ENCODE results near the gene TNP1.
A peak's percentile ranks its signal among the peaks of the same experiment; 100 is the strongest.

The TNP1 gene

GRCh38 chr2:216855605-216856004, 4.3 kb downstream of the TNP1 start:
- no peaks in the 10 kb centered on the region for H4K20me1 ChIP-seq
- no peaks in the 10 kb centered on the region for H3K27me3 ChIP-seq
- H3K9ac ChIP-seq: no peak overlapping the region
- peak overlapping the region in 6 of 11 experiments; percentile 14 to 32 (median 20); a peak in 6 of 22 replicates for H3K4me2 ChIP-seq
- no peak for TF ChIP-seq Cebpa-rat (IDR thresholded peaks at IDR 0.05)
- no peak overlapping the region for H3K4me3 ChIP-seq
- H3K27ac ChIP-seq: no peak overlapping the region
- H3K9me3 ChIP-seq (replicated peaks in 1 of 11): 0 out of 22 replicates have a peak, but pooled peaks cover 0 to 5% (median 0%) of the 10 kb centered on the region in 11 experiments
- peaks cover 5 to 41% (median 13%) of the 10 kb centered on the region in 10 experiments; a peak in 17 of 20 replicates for H3K4me1 ChIP-seq
- H3K36me3 ChIP-seq: no peaks in the 10 kb centered on the region

- no peak overlapping the region for H3K9ac ChIP-seq
- no peak overlapping the region for H3K27ac ChIP-seq
- no peaks in the 10 kb centered on the region for H3K36me3 ChIP-seq
- peaks cover 5 to 41% (median 13%) of the 10 kb centered on the region in 10 experiments; a peak in 17 of 20 replicates for H3K4me1 ChIP-seq
- no peaks in the 10 kb centered on the region for H4K20me1 ChIP-seq
- H3K4me3 ChIP-seq: no peak overlapping the region
- TF ChIP-seq Cebpa-rat (IDR thresholded peaks at IDR 0.05): no peak
- H3K4me2 ChIP-seq: peak overlapping the region in 5 of 11 experiments; percentile 14 to 32 (median 19); a peak in 4 of 22 replicates
- 0 out of 22 replicates have a peak, but pooled peaks cover 0 to 5% (median 0%) of the 10 kb centered on the region in 11 experiments for H3K9me3 ChIP-seq (replicated peaks in 1 of 11)
- H3K27me3 ChIP-seq: no peaks in the 10 kb centered on the region
These were observed 4.8 kb downstream of the TNP1 start for GRCh38 chr2:216855079-216855478.

DNA sequence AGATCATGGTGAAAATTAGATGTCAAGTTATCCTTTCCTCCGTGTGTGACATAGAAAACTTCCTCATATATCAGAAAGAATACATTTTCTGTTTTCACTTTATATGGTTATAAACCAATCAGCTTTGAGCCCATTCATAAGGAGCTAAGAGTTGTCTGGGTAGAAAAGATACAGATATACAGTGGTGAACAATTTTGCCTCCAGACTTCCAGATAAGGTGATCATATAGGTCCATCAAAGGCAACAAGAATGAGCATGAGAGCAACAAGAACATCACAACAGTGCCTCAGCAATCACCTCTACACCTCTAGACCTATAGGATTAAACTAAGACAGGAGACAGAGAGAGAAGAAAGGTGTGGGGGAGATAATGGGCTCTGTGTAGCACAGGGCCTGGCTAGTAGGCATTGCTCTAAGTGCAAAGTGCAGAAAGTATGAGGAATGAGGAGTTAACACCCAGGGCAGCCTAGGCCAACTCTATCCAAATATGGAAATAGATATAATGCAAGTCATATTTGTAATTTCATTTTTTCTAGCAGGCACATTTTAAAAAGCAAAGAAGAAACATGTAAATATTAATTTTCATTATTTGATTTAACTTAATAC, 8.3 kb downstream of the TNP1 start:
- no peak overlapping the region for H3K4me3 ChIP-seq
- H3K27ac ChIP-seq: no peak overlapping the region
- no peaks in the 10 kb centered on the region for H3K36me3 ChIP-seq
- no peaks in the 10 kb centered on the region for H4K20me1 ChIP-seq
- no peak for TF ChIP-seq Cebpa-rat (IDR thresholded peaks at IDR 0.05)
- no peak overlapping the region for H3K4me2 ChIP-seq
- no peak overlapping the region for H3K9ac ChIP-seq
- H3K27me3 ChIP-seq: no peaks in the 10 kb centered on the region
- H3K9me3 ChIP-seq (replicated peaks in 1 of 11): 0 out of 22 replicates have a peak, but pooled peaks cover 0 to 5% (median 0%) of the 10 kb centered on the region in 11 experiments
- H3K4me1 ChIP-seq: peaks cover 0 to 15% (median 0%) of the 10 kb centered on the region in 10 experiments; a peak in 4 of 20 replicates

GRCh38 chr2:216850665-216851322, 9.1 kb downstream of the TNP1 start:
- TF ChIP-seq Cebpa-rat (IDR thresholded peaks at IDR 0.05): no peak
- no peaks in the 10 kb centered on the region for H3K36me3 ChIP-seq
- H3K9me3 ChIP-seq (replicated peaks in 1 of 11): 0 out of 22 replicates have a peak, but pooled peaks cover 0 to 5% (median 0%) of the 10 kb centered on the region in 11 experiments
- no peak overlapping the region for H3K4me2 ChIP-seq
- H3K4me3 ChIP-seq: no peak overlapping the region
- peaks cover 0 to 7% (median 0%) of the 10 kb centered on the region in 10 experiments; a peak in 4 of 20 replicates for H3K4me1 ChIP-seq
- H3K27ac ChIP-seq: no peak overlapping the region
- H3K27me3 ChIP-seq: no peaks in the 10 kb centered on the region
- H4K20me1 ChIP-seq: no peaks in the 10 kb centered on the region
- H3K9ac ChIP-seq: no peak overlapping the region

- H3K4me3 ChIP-seq: no peak overlapping the region
- H3K9me3 ChIP-seq (replicated peaks in 1 of 11): no peaks in the 10 kb centered on the region
- no peak overlapping the region for H3K9ac ChIP-seq
- no peak for TF ChIP-seq Cebpa-rat (IDR thresholded peaks at IDR 0.05)
- no peaks in the 10 kb centered on the region for H4K20me1 ChIP-seq
- H3K4me1 ChIP-seq: no peaks in the 10 kb centered on the region
- H3K36me3 ChIP-seq: no peaks in the 10 kb centered on the region
- H3K4me2 ChIP-seq: no peak overlapping the region
- no peak overlapping the region for H3K27ac ChIP-seq
- no peaks in the 10 kb centered on the region for H3K27me3 ChIP-seq
These were observed 9.9 kb downstream of the TNP1 start for GRCh38 chr2:216849987-216850386.

DNA sequence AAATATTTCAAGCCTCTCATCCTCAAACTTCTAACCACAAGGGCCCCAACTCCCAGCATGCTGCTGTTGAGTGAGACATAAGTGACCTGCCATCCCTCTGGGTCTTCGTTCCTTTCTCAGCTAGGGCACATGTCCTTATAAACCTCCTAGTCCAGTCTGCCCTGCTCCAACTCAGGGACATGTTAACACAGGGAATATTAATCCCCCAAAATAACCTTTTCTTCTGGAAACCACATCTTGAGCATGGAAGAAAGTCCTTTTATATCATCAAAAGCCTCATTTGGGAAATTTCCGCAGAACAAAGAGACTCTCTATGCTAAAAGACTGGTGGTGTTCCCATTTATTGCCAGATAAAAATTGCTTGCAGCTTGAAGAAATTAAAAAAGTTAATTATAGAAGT, 14.4 kb downstream of the TNP1 start:
- H3K4me3 ChIP-seq: no peak overlapping the region
- no peaks in the 10 kb centered on the region for H4K20me1 ChIP-seq
- H3K27ac ChIP-seq: no peak overlapping the region
- H3K4me2 ChIP-seq: no peak overlapping the region
- H3K27me3 ChIP-seq: no peaks in the 10 kb centered on the region
- TF ChIP-seq Cebpa-rat (IDR thresholded peaks at IDR 0.05): no peak
- no peaks in the 10 kb centered on the region for H3K36me3 ChIP-seq
- no peaks in the 10 kb centered on the region for H3K4me1 ChIP-seq
- H3K9ac ChIP-seq: no peak overlapping the region
- 0 out of 22 replicates have a peak, but pooled peaks cover 0 to under 1% (median 0%) of the 10 kb centered on the region in 11 experiments for H3K9me3 ChIP-seq (replicated peaks in 1 of 11)

GRCh38 chr2:216842636-216843035, 17.2 kb downstream of the TNP1 start:
- no peaks in the 10 kb centered on the region for H3K27me3 ChIP-seq
- no peak overlapping the region for H3K9ac ChIP-seq
- H3K4me1 ChIP-seq: no peaks in the 10 kb centered on the region
- no peaks in the 10 kb centered on the region for H4K20me1 ChIP-seq
- 0 out of 22 replicates have a peak, but pooled peaks cover 0 to 5% (median 0%) of the 10 kb centered on the region in 11 experiments for H3K9me3 ChIP-seq (replicated peaks in 1 of 11)
- H3K4me2 ChIP-seq: no peak overlapping the region
- no peak for TF ChIP-seq Cebpa-rat (IDR thresholded peaks at IDR 0.05)
- no peaks in the 10 kb centered on the region for H3K36me3 ChIP-seq
- no peak overlapping the region for H3K27ac ChIP-seq
- no peak overlapping the region for H3K4me3 ChIP-seq

DNA sequence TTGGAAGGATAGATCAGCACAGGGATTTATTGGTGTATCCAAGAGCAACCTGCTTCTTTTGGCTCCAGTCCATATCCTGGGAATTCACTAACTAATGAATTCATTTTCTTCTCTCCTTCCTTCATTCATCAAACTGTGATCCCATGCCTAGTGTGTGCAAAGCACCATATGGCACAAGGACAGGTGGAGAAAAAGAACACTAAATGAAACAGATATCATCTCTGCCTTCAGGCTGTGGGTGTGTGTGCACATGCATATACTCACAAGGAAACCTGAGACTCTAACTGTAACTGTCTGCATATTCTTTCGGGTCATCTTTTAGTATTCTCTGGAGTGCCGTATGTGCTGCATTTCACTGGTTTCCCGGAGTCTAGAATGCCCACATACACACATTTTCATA, 20.2 kb downstream of the TNP1 start:
- Histone ChIP-seq H3K4me1 (no peaks in the 10 kb centered on the region), H3K27me3 (no peaks in the 10 kb centered on the region), H3K4me2 (no peak overlapping the region), H3K9me3 (replicated peaks in 1 of 11) (0 out of 22 replicates have a peak, but pooled peaks cover 0 to 5% (median 0%) of the 10 kb centered on the region in 11 experiments), H3K27ac (no peak overlapping the region), H3K9ac (no peak overlapping the region), H3K36me3 (no peaks in the 10 kb centered on the region), H4K20me1 (no peaks in the 10 kb centered on the region), H3K4me3 (no peak overlapping the region)
- TF ChIP-seq Cebpa-rat (IDR thresholded peaks at IDR 0.05): no peak

- Histone ChIP-seq H3K27ac (no peak overlapping the region), H3K27me3 (no peaks in the 10 kb centered on the region), H3K4me3 (no peak overlapping the region), H3K4me2 (no peak overlapping the region), H3K9ac (no peak overlapping the region), H3K4me1 (no peaks in the 10 kb centered on the region), H4K20me1 (no peaks in the 10 kb centered on the region), H3K9me3 (replicated peaks in 1 of 11) (0 out of 22 replicates have a peak, but pooled peaks cover 0 to 5% (median 0%) of the 10 kb centered on the region in 11 experiments), H3K36me3 (no peaks in the 10 kb centered on the region)
- TF ChIP-seq Cebpa-rat (IDR thresholded peaks at IDR 0.05): no peak
These were observed 21.7 kb downstream of the TNP1 start for GRCh38 chr2:216838151-216838550.
